Activated naive CD8-positive, alpha-beta T cell treated with anti-CD3 and anti-CD28 coated beads, Interleukin-2, amount 50 U/mL, for 24 hours (primary cell): ENCODE data around the gene CD226.
"Not testable (repeated sequence)": the region's sequence is repeated elsewhere in the genome, so short reads cannot be mapped to it uniquely, and the experiment has no call there.

Experiments
- ATAC-seq: fragments of 150-1000 bp; cut with Tn5 transposase; one replicate; pipeline ENCODE4 v1.10.0; 2021
- DNase-seq: peaks from one replicate; pipeline ENCODE4 v3.0.0; 2021
- H3K27ac Mint-ChIP-seq: one replicate; pipeline ENCODE4 v1.8.0; 2021; ENCODE audit warnings: mild to moderate bottlenecking, mixed read lengths
- H3K27me3 Mint-ChIP-seq: one replicate; pipeline ENCODE4 v1.8.0; 2021; ENCODE audit warnings: mixed read lengths
- H3K36me3 Mint-ChIP-seq: one replicate; pipeline ENCODE4 v1.8.0; 2021; ENCODE audit warnings: low read depth, mixed read lengths
- H3K4me1 Mint-ChIP-seq: one replicate; pipeline ENCODE4 v1.8.0; 2021; ENCODE audit warnings: mixed read lengths
- H3K4me3 Mint-ChIP-seq: one replicate; pipeline ENCODE4 v1.8.0; 2021; ENCODE audit warnings: mild to moderate bottlenecking, moderate library complexity, mixed read lengths
- H3K9me3 Mint-ChIP-seq: one replicate; pipeline ENCODE4 v1.8.0; 2021; ENCODE audit warnings: mixed read lengths

Gene CD226

DNA sequence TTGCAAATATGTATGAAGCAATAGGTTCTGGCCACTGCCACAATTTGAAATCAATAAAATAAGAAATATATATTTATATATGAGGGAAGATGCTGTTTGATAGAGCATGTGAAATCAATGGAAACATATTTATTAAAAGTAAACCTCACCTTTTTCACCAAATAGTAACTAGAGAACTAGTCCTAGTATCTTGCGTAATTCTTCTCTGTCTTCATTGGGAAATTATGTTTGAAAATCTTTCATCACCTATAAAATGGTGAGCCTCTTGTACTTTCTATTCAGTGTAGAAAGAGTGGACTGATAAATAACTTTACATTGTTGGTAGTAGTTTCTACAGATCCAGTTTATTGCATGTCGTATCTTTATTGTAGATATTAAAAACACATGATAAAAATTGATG lies 103.0 kb downstream of the CD226 start:
- peaks cover 4% of the 10 kb centered on the region for H3K36me3 Mint-ChIP-seq
- ATAC-seq (no peak), DNase-seq (no peak)
- no peaks in the 10 kb centered on the region for H3K9me3 Mint-ChIP-seq
- no peaks in the 10 kb centered on the region for H3K4me1 Mint-ChIP-seq
- no peaks in the 10 kb centered on the region for H3K27me3 Mint-ChIP-seq
- no peak overlapping the region for H3K27ac Mint-ChIP-seq
- no peak overlapping the region for H3K4me3 Mint-ChIP-seq

DNA sequence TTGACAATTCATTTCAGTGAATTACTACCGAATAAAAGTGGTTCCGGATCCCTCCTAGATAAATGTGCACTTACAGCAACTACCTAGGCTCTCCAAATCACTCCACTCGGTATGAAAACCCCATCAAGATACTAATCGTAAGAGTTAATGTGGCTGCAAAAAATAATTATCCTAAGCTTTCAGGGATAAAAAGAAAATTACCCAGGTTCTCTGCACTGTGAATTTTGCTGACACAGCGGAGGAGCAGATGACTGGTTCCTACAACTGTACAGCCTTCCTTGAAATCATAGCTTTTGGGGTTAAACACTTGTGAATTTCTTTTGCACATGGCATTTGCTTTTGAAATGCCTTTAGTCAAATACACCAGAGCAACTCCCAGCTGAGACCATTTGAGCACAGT lies 104.7 kb downstream of the CD226 start:
- DNase-seq (no peak), ATAC-seq (no peak)
- Mint-ChIP-seq H3K4me1 (no peaks in the 10 kb centered on the region), H3K9me3 (no peaks in the 10 kb centered on the region), H3K27me3 (no peaks in the 10 kb centered on the region), H3K36me3 (peaks cover 4% of the 10 kb centered on the region), H3K27ac (no peak overlapping the region), H3K4me3 (no peak overlapping the region)

DNA sequence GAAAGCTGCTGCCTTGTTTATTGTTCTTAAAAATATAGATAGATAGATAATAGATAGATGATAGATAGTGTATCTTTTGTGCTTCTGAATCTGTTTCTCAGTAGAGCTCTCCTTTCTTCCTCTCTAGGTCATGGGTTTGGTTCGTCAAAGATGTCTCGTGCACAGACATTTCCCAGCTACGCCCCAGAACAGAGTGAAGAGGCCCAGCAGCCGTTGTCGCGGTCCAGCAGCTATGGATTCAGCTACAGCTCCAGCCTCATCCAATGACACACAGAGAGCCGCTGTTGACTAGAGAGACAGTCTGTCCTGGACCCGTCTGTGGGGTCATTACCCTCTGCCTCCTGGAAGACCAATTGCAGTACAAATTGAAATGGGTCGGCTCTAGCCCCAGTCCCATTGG lies 106.6 kb downstream of the CD226 start:
- ATAC-seq (no peak), DNase-seq (no peak)
- Mint-ChIP-seq H3K4me1 (no peaks in the 10 kb centered on the region), H3K27me3 (no peaks in the 10 kb centered on the region), H3K9me3 (no peaks in the 10 kb centered on the region), H3K4me3 (no peak overlapping the region), H3K27ac (no peak overlapping the region), H3K36me3 (peaks cover 5% of the 10 kb centered on the region)

DNA sequence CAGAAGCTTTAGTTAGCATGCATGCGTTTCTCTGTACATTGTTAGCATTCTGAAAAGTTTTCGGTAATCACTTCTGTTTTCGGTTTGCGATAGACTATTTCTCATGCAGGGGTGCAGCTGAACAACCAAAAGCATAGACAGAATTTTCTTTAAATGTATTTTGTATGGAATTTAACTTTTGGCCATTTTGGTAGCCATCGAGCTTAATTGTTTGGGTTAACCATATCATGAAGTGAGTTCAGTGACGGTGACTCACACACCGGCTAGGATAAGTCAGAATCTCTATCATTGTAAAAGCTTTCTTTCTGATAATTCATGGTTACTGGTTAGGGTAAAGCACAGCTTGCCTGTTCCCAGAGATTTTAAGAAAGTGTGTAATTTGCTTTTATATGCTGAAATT lies 107.2 kb downstream of the CD226 start:
- Mint-ChIP-seq H3K4me1 (no peaks in the 10 kb centered on the region), H3K9me3 (no peaks in the 10 kb centered on the region), H3K36me3 (peaks cover 7% of the 10 kb centered on the region), H3K4me3 (no peak overlapping the region), H3K27ac (no peak overlapping the region), H3K27me3 (no peaks in the 10 kb centered on the region)
- ATAC-seq, result no peak
- DNase-seq, result no peak

DNA sequence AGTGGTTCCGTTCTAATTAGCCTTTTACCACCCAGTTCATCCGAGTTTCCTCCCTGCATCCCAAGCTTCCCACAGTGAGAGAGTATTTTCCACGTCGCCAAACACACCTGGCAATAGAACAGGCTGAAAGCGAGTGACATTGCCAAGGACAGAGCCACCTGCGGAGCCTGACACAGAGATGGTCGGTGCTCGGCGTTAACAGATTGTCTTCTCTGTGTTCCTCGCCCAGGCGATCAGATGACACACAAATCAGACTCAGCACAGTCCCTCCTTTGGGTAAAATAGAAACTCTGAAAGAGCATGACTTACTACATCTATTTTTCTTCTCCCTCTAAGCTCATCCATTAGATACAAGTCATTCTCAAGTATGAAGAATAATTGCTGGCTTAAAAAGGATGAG lies 107.7 kb downstream of the CD226 start:
- Mint-ChIP-seq H3K4me3 (no peak overlapping the region), H3K27ac (no peak overlapping the region), H3K4me1 (no peaks in the 10 kb centered on the region), H3K36me3 (peaks cover 7% of the 10 kb centered on the region), H3K9me3 (no peaks in the 10 kb centered on the region), H3K27me3 (no peaks in the 10 kb centered on the region)
- ATAC-seq, result no peak
- no peak for DNase-seq

DNA sequence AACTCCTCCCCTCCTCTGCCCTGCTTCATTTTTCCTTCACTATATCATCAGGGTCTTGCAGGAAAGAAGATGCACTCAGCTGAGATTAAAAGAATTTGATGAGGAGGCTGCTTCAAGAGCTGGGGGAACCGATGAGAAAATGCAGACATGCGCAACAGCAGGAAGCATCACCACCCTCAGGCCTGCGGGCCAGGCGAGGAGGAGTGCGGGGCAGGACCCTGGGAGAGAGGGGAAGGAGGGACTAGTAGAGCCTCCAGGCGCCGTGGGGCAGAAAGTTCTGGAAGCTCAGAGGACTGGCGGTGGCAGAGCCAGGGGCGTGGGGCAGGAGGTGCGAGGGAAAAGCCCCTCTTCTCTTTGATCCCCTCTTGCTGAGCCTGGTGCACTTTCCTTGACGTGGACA lies 108.2 kb downstream of the CD226 start:
- Mint-ChIP-seq H3K36me3 (peaks cover 7% of the 10 kb centered on the region), H3K4me1 (no peaks in the 10 kb centered on the region), H3K9me3 (no peaks in the 10 kb centered on the region), H3K27me3 (no peaks in the 10 kb centered on the region), H3K4me3 (no peak overlapping the region), H3K27ac (no peak overlapping the region)
- ATAC-seq, result no peak
- DNase-seq, result no peak

DNA sequence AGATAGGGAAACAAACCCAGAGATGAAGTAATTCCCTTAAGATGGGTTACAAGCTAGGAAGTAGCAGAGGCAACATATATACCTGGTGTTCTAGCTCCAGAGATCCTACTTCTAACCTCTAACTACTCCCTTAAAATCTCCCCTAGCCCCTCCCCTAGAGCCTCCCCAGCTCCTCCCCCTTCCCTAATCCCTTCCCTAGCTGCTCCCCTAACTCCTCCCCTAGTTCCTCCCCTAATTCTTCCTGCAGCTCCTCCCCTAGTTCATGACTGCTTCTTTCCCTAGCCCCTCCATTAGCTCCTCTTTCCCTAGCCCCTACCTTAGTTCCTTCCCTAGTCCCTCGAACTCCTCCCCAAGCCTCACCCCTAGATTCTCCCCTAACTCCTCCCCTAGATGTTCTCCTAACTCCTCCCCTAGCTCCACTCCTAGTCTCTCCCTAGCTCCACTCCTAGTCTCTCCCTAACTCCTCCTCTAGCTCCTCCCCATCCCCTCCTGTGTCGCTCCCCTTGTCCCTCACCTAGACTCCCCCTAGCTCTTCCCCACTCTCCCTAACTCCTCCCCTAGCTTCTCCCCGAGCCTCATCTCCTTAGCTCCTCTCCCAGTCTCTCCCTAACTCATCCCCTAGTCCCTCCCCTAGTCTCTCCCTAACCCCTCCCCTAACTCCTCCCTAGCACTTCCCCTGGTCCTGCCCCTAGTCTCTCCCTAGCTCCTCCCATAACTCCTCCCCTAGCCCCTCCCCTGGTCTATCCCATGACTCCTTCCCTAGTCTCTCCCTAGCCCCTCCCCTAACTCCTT lies 108.9 kb downstream of the CD226 start:
- Mint-ChIP-seq H3K9me3 (no peaks in the 10 kb centered on the region), H3K4me1 (no peaks in the 10 kb centered on the region), H3K27me3 (no peaks in the 10 kb centered on the region), H3K36me3 (peaks cover 7% of the 10 kb centered on the region), H3K4me3 (no peak overlapping the region), H3K27ac (no peak overlapping the region)
- peak; percentile 18 for DNase-seq
- ATAC-seq, result peak; percentile 75

DNA sequence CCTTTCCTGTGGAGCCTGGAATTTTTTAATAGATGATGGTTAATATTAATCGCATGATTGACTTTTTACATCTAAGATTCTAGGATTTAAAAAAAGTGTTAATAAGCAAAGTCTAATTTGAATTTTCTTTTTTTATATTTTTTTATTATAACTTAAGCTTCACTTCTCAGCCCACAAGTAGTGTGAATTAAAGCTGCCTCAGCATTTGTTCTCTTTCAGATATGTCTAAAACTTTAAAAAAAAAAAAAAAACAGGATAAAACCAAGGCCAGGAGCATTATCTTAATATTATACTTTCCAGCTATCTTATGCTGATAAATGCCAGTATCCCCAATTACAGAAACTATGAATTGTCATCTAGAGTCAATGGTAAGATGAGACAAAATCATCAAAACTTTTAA lies 109.7 kb downstream of the CD226 start:
- Mint-ChIP-seq H3K4me1 (no peaks in the 10 kb centered on the region), H3K36me3 (peaks cover 7% of the 10 kb centered on the region), H3K9me3 (no peaks in the 10 kb centered on the region), H3K4me3 (no peak overlapping the region), H3K27me3 (no peaks in the 10 kb centered on the region), H3K27ac (no peak overlapping the region)
- DNase-seq, result no peak
- ATAC-seq, result no peak

DNA sequence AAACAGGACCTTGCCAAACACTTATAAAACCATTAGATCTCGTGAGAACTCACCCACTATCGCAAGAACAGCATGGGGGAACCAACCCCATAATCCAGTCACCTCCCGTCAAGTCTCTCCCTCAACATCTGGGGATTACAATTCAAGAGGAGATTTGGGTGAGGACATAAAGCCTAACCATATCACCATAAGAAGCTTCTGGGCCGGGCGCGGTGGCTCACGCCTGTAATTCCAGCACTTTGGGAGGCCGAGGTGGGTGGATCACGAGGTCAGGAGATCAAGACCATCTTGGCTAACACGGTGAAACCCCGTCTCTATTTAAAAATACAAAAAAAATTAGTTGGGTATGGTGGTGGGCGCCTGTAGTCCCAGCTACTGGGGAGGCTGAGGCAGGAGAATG lies 112.7 kb downstream of the CD226 start:
- H3K4me3 Mint-ChIP-seq, ATAC-seq, DNase-seq, H3K27me3 Mint-ChIP-seq, H3K4me1 Mint-ChIP-seq, H3K9me3 Mint-ChIP-seq, H3K27ac Mint-ChIP-seq: not testable (repeated sequence)
- peaks cover 18% of the 10 kb centered on the region for H3K36me3 Mint-ChIP-seq

DNA sequence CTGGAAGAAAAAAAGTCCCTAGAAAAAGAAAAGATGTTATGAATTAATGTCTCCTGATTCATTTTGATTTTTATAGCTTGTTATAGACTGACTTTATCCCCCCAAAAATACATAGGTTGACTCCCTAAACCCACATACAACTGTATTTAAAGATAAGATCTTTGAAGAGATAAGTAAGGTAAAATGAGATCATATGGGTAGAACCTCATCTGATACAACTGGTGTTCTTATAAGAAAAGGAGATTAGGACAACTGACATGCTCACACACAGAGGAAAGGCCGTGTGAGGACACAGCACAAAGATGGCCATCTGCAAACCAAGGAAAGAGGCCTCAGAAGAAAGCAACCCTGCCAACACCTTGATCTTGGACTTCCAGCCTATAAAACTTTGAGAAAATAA lies 117.5 kb downstream of the CD226 start:
- Mint-ChIP-seq H3K27ac (no peak overlapping the region), H3K27me3 (no peaks in the 10 kb centered on the region), H3K4me1 (no peaks in the 10 kb centered on the region), H3K36me3 (peaks cover 17% of the 10 kb centered on the region), H3K4me3 (no peak overlapping the region), H3K9me3 (peaks cover 3% of the 10 kb centered on the region)
- no peak for DNase-seq
- ATAC-seq, result no peak

DNA sequence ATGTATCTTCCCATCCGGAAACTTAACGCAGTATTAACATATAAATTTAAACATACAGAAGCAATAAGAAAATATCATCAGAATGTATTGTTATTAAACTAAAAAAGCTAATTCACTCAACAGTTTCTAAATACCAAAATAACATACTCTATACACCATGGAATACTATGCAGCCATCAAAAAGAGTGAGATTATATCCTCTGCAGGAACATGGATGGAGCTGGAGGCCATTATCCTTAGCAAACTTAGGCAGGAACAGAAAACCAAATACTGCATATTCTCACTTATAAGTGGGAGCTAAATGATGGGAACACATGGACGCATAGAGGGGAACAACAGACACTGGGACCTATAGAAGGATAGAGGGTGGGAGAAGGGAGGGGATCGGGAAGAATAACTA lies 127.1 kb downstream of the CD226 start:
- ATAC-seq, result no peak
- Mint-ChIP-seq H3K27me3 (no peaks in the 10 kb centered on the region), H3K9me3 (peaks cover 10% of the 10 kb centered on the region), H3K4me3 (no peak overlapping the region), H3K36me3 (peaks cover 15% of the 10 kb centered on the region), H3K27ac (no peak overlapping the region), H3K4me1 (no peaks in the 10 kb centered on the region)
- DNase-seq, result no peak

DNA sequence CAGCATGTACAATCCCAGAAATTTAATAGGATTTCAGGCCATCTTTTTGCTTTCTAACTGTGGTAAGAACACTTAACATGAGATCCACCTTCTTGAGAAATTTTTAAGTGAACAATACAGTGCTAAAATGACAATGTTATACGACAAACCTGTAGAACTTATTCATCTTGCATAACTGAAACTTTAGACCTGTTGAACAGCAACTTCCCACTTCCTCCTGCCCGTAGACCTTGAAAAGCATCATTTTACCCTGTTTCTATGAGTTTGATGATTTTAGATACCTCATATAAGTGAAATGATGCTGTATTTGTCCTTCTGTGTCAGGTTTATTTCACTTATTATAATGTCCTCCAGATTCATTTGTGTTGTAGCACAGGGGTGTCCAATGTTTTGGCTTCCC lies 128.2 kb downstream of the CD226 start:
- no peaks in the 10 kb centered on the region for H3K27me3 Mint-ChIP-seq
- no peak overlapping the region for H3K27ac Mint-ChIP-seq
- DNase-seq (no peak), ATAC-seq (no peak)
- peaks cover 10% of the 10 kb centered on the region for H3K9me3 Mint-ChIP-seq
- no peaks in the 10 kb centered on the region for H3K4me1 Mint-ChIP-seq
- peaks cover 15% of the 10 kb centered on the region for H3K36me3 Mint-ChIP-seq
- H3K4me3 Mint-ChIP-seq, result no peak overlapping the region

DNA sequence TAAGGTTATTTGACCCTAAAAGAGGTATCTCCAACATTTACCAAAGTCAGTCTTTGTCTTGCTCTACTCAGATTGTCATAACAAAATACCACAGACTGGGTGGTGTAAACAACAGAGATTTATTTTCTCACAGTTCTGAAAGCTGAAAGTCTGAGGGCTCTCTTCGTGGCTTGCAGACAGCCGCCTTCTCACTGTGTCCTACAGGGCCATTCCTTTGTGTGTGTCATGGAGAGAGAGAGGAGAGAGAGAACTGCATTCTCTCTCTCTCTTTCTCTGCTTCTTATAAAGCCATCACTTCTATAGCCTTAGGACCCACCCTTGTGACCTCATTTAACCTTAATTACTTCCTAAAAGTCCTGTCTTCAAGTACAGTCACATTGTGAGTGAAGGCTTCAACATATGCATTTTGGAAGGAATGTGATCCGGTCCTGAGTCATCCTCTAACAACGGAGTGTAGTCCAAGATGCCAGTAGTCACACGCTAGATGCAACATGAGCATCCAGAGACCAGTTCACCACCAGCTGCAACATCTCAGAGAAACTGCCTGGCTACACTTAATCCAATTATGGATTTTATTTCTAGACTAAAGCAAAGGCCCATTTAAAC lies 130.2 kb downstream of the CD226 start:
- H3K4me3 Mint-ChIP-seq, result no peak overlapping the region
- H3K27me3 Mint-ChIP-seq, result no peaks in the 10 kb centered on the region
- H3K36me3 Mint-ChIP-seq, result peaks cover 10% of the 10 kb centered on the region
- peaks cover 7% of the 10 kb centered on the region for H3K9me3 Mint-ChIP-seq
- no peak for ATAC-seq
- no peaks in the 10 kb centered on the region for H3K4me1 Mint-ChIP-seq
- DNase-seq, result no peak
- no peak overlapping the region for H3K27ac Mint-ChIP-seq

DNA sequence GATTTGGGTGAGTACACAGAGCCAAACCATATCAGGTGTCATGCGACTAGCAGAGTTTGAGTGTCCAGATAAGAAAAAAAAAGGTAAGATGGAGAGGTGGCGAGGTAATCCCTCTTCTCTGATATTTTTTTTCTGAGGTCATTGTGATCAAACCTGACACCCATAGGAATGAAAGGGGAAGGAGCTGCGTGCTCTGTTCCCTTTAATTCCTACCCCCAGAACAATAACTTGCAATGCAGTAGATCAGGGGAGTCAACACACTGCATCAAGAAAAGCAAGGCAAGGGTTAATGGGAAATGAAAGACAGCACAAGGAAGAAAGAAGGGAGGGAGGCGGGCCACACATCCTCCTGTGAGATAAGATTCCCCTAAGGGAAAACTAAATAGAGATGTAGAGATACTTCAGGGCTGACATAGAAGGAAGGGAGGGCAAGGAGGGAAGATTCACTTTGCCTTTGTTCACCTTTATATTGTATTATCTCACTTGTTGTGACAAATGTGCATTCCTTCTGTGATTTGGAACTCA lies 132.8 kb downstream of the CD226 start:
- no peak for DNase-seq
- ATAC-seq, result no peak
- Mint-ChIP-seq H3K36me3 (peaks cover 12% of the 10 kb centered on the region), H3K4me1 (no peaks in the 10 kb centered on the region), H3K4me3 (no peak overlapping the region), H3K27ac (no peak overlapping the region), H3K27me3 (no peaks in the 10 kb centered on the region), H3K9me3 (peaks cover 4% of the 10 kb centered on the region)

DNA sequence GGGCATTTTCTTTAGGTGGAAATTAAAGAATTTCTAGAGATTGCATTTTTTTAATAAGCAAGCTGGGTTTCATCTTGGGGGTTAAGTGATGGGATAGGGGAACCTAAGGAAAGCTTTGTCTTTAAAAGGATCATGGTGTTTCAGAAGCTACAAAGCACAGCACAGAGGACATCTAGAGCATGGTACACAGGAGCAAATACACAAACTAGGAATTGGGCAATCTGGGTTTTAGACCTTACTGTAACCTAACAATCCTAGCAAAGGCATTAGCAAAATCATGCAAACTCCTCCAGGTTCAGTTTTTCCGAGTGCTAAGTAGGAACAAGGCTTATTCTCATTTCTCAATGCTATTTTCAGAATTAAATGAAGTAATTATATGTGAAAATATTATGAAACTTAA lies 134.1 kb downstream of the CD226 start:
- Mint-ChIP-seq H3K27ac (no peak overlapping the region), H3K27me3 (no peaks in the 10 kb centered on the region), H3K4me1 (no peaks in the 10 kb centered on the region), H3K9me3 (peaks cover 5% of the 10 kb centered on the region), H3K4me3 (no peak overlapping the region), H3K36me3 (peaks cover 12% of the 10 kb centered on the region)
- DNase-seq (no peak), ATAC-seq (no peak)
